Peyer's patch (tissue), 4 donors: ENCODE results near the gene DNAJB8.

ENCODE experiments used
- CTCF ChIP-seq, 6 experiments: fragments of 450-650 bp in 4 of 6; fragments of 200-600 bp in 2 of 6; sonication (generic) in 1 of 6; IDR thresholded peaks; one replicate each; pipeline ENCODE4 v1.5.1; 2017 to 2019; ENCODE audit warnings: antibody characterized with exemption in 6 of 6, mild to moderate bottlenecking in 3 of 6, moderate library complexity in 1 of 6
- POLR2A ChIP-seq, 2 donors: fragments of 450-650 bp; IDR thresholded peaks; one replicate each; pipeline ENCODE4 v1.5.1; 2017; ENCODE audit warnings: antibody characterized with exemption in 2 of 2, mild to moderate bottlenecking in 2 of 2, moderate library complexity in 2 of 2

GRCh38 chr3:128497305-128498126, 30.8 kb upstream of the DNAJB8 start:
- TF ChIP-seq CTCF (IDR thresholded peaks at IDR 0.05) (peak in 5 of 6 experiments; percentile 44 to 64 (median 54)), POLR2A (IDR thresholded peaks at IDR 0.05) (no peak)
